Neural cell (in vitro differentiated cells): ENCODE results near the gene CAMKMT. TPM values are rescaled to one million over a fixed set of nuclear protein-coding genes. Genes with fewer than 3 reads are reported as not detected.

Experiments used
- H2AFZ ChIP-seq: fragments of 200-600, 300-800 bp; sonication (generic), shearing (Covaris generic); 2 replicates; pipeline ENCODE4 v1.6.0; 2014; ENCODE audit warnings: low read depth, mild to moderate bottlenecking, antibody characterized with exemption, low read length, moderate library complexity
- H3F3A ChIP-seq: fragments of 200-600 bp; shearing (Covaris generic); 2 replicates; pipeline ENCODE4 v1.6.1; 2016; ENCODE audit warnings: mild to moderate bottlenecking, moderate library complexity, mixed read lengths, antibody characterized with exemption, low read length; ENCODE audit not compliant: insufficient read depth, poor library complexity, severe bottlenecking
- H3K27ac ChIP-seq: fragments of 200-600, 300-800 bp; sonication (generic), shearing (Covaris generic); 2 replicates; pipeline ENCODE4 v1.5.1; 2014; ENCODE audit warnings: mild to moderate bottlenecking, low read length, moderate library complexity
- H3K27me3 ChIP-seq: fragments of 300-800, 200-600 bp; sonication (generic), shearing (Covaris generic); 2 replicates; pipeline ENCODE4 v1.6.0; 2014; ENCODE audit warnings: mild to moderate bottlenecking, low read depth, low read length, moderate library complexity; ENCODE audit not compliant: insufficient read depth
- H3K36me3 ChIP-seq: fragments of 300-800, 200-600 bp; sonication (generic), shearing (Covaris generic); 2 replicates; pipeline ENCODE4 v1.5.1; 2014; ENCODE audit warnings: mild to moderate bottlenecking, antibody characterized with exemption, low read length, moderate library complexity; ENCODE audit not compliant: insufficient read depth
- H3K4me2 ChIP-seq: fragments of 300-800, 200-600 bp; sonication (generic), shearing (Covaris generic); 2 replicates; pipeline ENCODE4 v1.6.0; 2014; ENCODE audit warnings: mild to moderate bottlenecking, low read length
- H3K4me3 ChIP-seq: fragments of 300-800, 200-600 bp; sonication (generic), shearing (Covaris generic); 2 replicates; pipeline ENCODE4 v1.5.1; 2014; ENCODE audit warnings: mild to moderate bottlenecking, low read length, moderate library complexity
- H3K79me2 ChIP-seq: fragments of 200-600 bp; shearing (Covaris generic); replicated peaks from 2 replicates; pipeline ENCODE4 v1.6.0; 2014; ENCODE audit warnings: mild to moderate bottlenecking, low read length, moderate library complexity; ENCODE audit not compliant: insufficient read depth
- H3K9ac ChIP-seq: fragments of 300-800, 200-600 bp; sonication (generic), shearing (Covaris generic); 2 replicates; pipeline ENCODE4 v1.6.1; 2016; ENCODE audit warnings: mild to moderate bottlenecking, low read length, mixed read lengths
- H3K9me2 ChIP-seq: fragments of 200-600 bp; shearing (Covaris generic); 2 replicates; pipeline ENCODE4 v1.6.1; 2016; ENCODE audit warnings: mild to moderate bottlenecking, low read length, mixed read lengths; ENCODE audit not compliant: insufficient read depth
- H3K9me3 ChIP-seq: fragments of 200-600, 300-800 bp; sonication (generic), shearing (Covaris generic); 2 replicates; pipeline ENCODE4 v1.6.1; 2016; ENCODE audit warnings: mild to moderate bottlenecking, mixed run types, low read length, moderate library complexity, mixed read lengths
- H4K20me1 ChIP-seq: fragments of 200-600 bp; shearing (Covaris generic); 2 replicates; pipeline ENCODE4 v1.6.1; 2016; ENCODE audit warnings: mild to moderate bottlenecking, mixed run types; ENCODE audit not compliant: insufficient read depth
- CTCF ChIP-seq: fragments of 450-650 bp; IDR thresholded peaks from 2 replicates; pipeline ENCODE4 v1.5.1; 2014; ENCODE audit warnings: antibody characterized with exemption, mild to moderate bottlenecking, moderate library complexity; ENCODE audit not compliant: poor library complexity, severe bottlenecking
- EP300 ChIP-seq: fragments of 450-650 bp; conservative IDR thresholded peaks from 2 replicates; pipeline ENCODE4 v1.6.1; 2014; ENCODE audit warnings: antibody characterized with exemption, mild to moderate bottlenecking, moderate library complexity; ENCODE audit not compliant: poor library complexity, severe bottlenecking
- EZH2 ChIP-seq: fragments of 200-600, 300-800 bp; shearing (Covaris generic), sonication (generic); IDR thresholded peaks from 2 replicates; pipeline ENCODE4 v1.6.1; 2014; ENCODE audit warnings: antibody characterized with exemption, low read length, borderline replicate concordance, mild to moderate bottlenecking; ENCODE audit not compliant: insufficient read depth, poor library complexity, severe bottlenecking
- MXI1 ChIP-seq: fragments of 450-650 bp; conservative IDR thresholded peaks from 2 replicates; pipeline ENCODE4 v1.6.1; 2014; ENCODE audit warnings: antibody characterized with exemption, mild to moderate bottlenecking; ENCODE audit not compliant: poor library complexity, severe bottlenecking
- POLR2AphosphoS5 ChIP-seq: IDR thresholded peaks from 2 replicates; pipeline ENCODE4 v1.6.1; 2012
- RAD21 ChIP-seq: fragments of 450-650 bp; conservative IDR thresholded peaks from 2 replicates; pipeline ENCODE4 v1.6.1; 2014; ENCODE audit warnings: antibody characterized with exemption, mild to moderate bottlenecking, moderate library complexity
- REST ChIP-seq: IDR thresholded peaks from 2 replicates; pipeline ENCODE4 v1.6.1; 2012; ENCODE audit warnings: borderline replicate concordance
- SMC3 ChIP-seq: fragments of 450-650 bp; conservative IDR thresholded peaks from 2 replicates; pipeline ENCODE4 v1.6.1; 2014; ENCODE audit warnings: antibody characterized with exemption, mild to moderate bottlenecking, moderate library complexity; ENCODE audit not compliant: poor library complexity
- TAF1 ChIP-seq: IDR thresholded peaks from 2 replicates; pipeline ENCODE4 v1.6.1; 2012; ENCODE audit warnings: low read depth
- polyA plus RNA-seq: library from polyadenylated mRNA; depleted of rRNA; stranded (reverse); fragments of >200 nt; gene quantifications from 2 replicates; pipeline ENCODE4 v1.2.3, GENCODE V29; 2014

Gene CAMKMT
- polyA plus RNA-seq, 1 donor from 2014 or later: 5.1 TPM

- TF ChIP-seq REST (no peak), RAD21 (no peak), TAF1 (no peak), EZH2 (no peak), MXI1 (no peak), CTCF (no peak), EP300 (no peak), POLR2AphosphoS5 (no peak), SMC3 (no peak)
- Histone ChIP-seq H3K9me2 (no peaks in the 10 kb centered on the region), H3K4me3 (no peak overlapping the region), H3K9ac (no peak overlapping the region), H3K36me3 (no peaks in the 10 kb centered on the region), H3K79me2 (no peaks in the 10 kb centered on the region), H3K27ac (no peak overlapping the region), H2AFZ (no peak overlapping the region), H3K9me3 (no peaks in the 10 kb centered on the region), H3K27me3 (no peaks in the 10 kb centered on the region), H3F3A (peaks cover 3% of the 10 kb centered on the region), H3K4me2 (no peak overlapping the region), H4K20me1 (no peaks in the 10 kb centered on the region)
Measured at GRCh38 chr2:44770221-44771195, 408.8 kb downstream of the CAMKMT start.

GRCh38 chr2:44771522-44771921, 409.8 kb downstream of the CAMKMT start:
- Histone ChIP-seq H2AFZ (no peak overlapping the region), H4K20me1 (no peaks in the 10 kb centered on the region), H3K79me2 (no peaks in the 10 kb centered on the region), H3K27ac (no peak overlapping the region), H3K36me3 (no peaks in the 10 kb centered on the region), H3K9ac (no peak overlapping the region), H3K4me3 (no peak overlapping the region), H3K27me3 (no peaks in the 10 kb centered on the region), H3K9me3 (no peaks in the 10 kb centered on the region), H3K9me2 (no peaks in the 10 kb centered on the region), H3K4me2 (no peak overlapping the region), H3F3A (peaks cover 9% of the 10 kb centered on the region)
- no peak for TF ChIP-seq MXI1
